Breast epithelium (tissue), 4 donors: ENCODE results near the gene ZNF366. TPM values are rescaled to one million over a fixed set of nuclear protein-coding genes. Genes with fewer than 3 reads are reported as not detected.

Experiments
- DNase-seq, 2 donors: peaks; one replicate each; pipeline ENCODE4 v3.0.0-alpha.2; 2019; ENCODE audit warnings: low spot score in 2 of 2
- H3K27ac ChIP-seq, 2 donors: fragments of 200-600 bp; sonication (generic) in 1 of 2; one replicate each; pipeline ENCODE4 v1.5.1; 2016 to 2019; ENCODE audit warnings: mild to moderate bottlenecking in 1 of 2
- H3K27me3 ChIP-seq, 2 donors: fragments of 200-600 bp; sonication (generic) in 1 of 2; one replicate each; pipeline versions ENCODE4 v1.5.1 to v1.6.0; 2017 to 2019; ENCODE audit warnings: control low read depth in 1 of 2, mild to moderate bottlenecking in 1 of 2
- H3K36me3 ChIP-seq: fragments of 200-600 bp; one replicate; pipeline ENCODE4 v1.5.1; 2019
- H3K4me1 ChIP-seq, 2 donors: fragments of 200-600 bp; sonication (generic); one replicate each; pipeline ENCODE4 v1.5.1; 2016 to 2019; ENCODE audit warnings: control low read depth in 1 of 2
- H3K4me3 ChIP-seq, 3 donors: fragments of 200-600 bp; sonication (generic); 1 replicate in 2 of 3; 2 replicates in 1 of 3; pipeline ENCODE4 v1.5.1; 2016 to 2019; ENCODE audit warnings: mild to moderate bottlenecking in 3 of 3, moderate library complexity in 2 of 3
- H3K9me3 ChIP-seq, 2 donors: fragments of 200-600 bp; sonication (generic) in 1 of 2; one replicate each; pipeline ENCODE4 v1.5.1; 2016 to 2019; ENCODE audit warnings: control low read depth in 1 of 2
- CTCF ChIP-seq, 3 donors: fragments of 450-650 bp; IDR thresholded peaks; one replicate each; pipeline ENCODE4 v1.5.1; 2016 to 2017; ENCODE audit warnings: antibody characterized with exemption in 3 of 3, mild to moderate bottlenecking in 3 of 3, moderate library complexity in 3 of 3
- POLR2A ChIP-seq: fragments of 450-650 bp; IDR thresholded peaks from one replicate; pipeline ENCODE4 v1.6.1; 2016; ENCODE audit warnings: antibody characterized with exemption, mild to moderate bottlenecking, moderate library complexity
- POLR2AphosphoS5 ChIP-seq, 3 donors: sonication (generic); formaldehyde crosslinking; IDR thresholded peaks; one replicate each; pipeline ENCODE4 v1.6.1; 2017; ENCODE audit warnings: antibody characterized with exemption in 3 of 3
- intact Hi-C: fragments of 100-400 bp; cut with DNase I; formaldehyde crosslinking; loops from one replicate; pipeline ENCODE4 v1.15.1; 2023; ENCODE audit warnings: low total_unique reads
- total RNA-seq, 3 donors: library from RNA; depleted of rRNA; stranded (reverse); fragments of >200 nt; gene quantifications; one replicate each; pipeline ENCODE4 v1.1.0, GENCODE V29; 2016

Gene ZNF366
- total RNA-seq, 3 donors from 2014 or later, result 1.9 to 5.2 (median 2.6) TPM

GRCh38 chr5:72552041-72552557 is 44.9 kb upstream of the ZNF366 start:
- TF ChIP-seq POLR2A (no peak), POLR2AphosphoS5 (IDR thresholded peaks at IDR 0.05) (no peak), CTCF (IDR thresholded peaks at IDR 0.05) (no peak)
- no peak for DNase-seq
- no peaks in the 10 kb centered on the region for H3K27me3 ChIP-seq
- intact Hi-C loops, result no loop called here
- no peaks in the 10 kb centered on the region for H3K4me1 ChIP-seq
- peak overlapping the region in 1 of 2 donors; percentile 6 for H3K27ac ChIP-seq
- peaks cover 0 to 11% of the 10 kb centered on the region in 2 donors for H3K9me3 ChIP-seq
- H3K4me3 ChIP-seq, result no peak overlapping the region
- no peaks in the 10 kb centered on the region for H3K36me3 ChIP-seq

- Histone ChIP-seq H3K4me1 (no peaks in the 10 kb centered on the region), H3K4me3 (no peak overlapping the region), H3K9me3 (peaks cover 0 to 11% of the 10 kb centered on the region in 2 donors), H3K27me3 (no peaks in the 10 kb centered on the region), H3K27ac (no peak overlapping the region), H3K36me3 (no peaks in the 10 kb centered on the region)
- no peak for DNase-seq
- intact Hi-C loops, result no loop called here
- TF ChIP-seq POLR2AphosphoS5 (IDR thresholded peaks at IDR 0.05) (no peak), CTCF (IDR thresholded peaks at IDR 0.05) (no peak), POLR2A (no peak)
Measured at GRCh38 chr5:72550595-72550994, 43.4 kb upstream of the ZNF366 start.

GRCh38 chr5:72543811-72544210 is 36.6 kb upstream of the ZNF366 start:
- Histone ChIP-seq H3K27me3 (no peaks in the 10 kb centered on the region), H3K4me3 (no peak overlapping the region), H3K9me3 (peaks cover 0 to 11% of the 10 kb centered on the region in 2 donors), H3K27ac (no peak overlapping the region), H3K36me3 (no peaks in the 10 kb centered on the region), H3K4me1 (no peaks in the 10 kb centered on the region)
- DNase-seq, result no peak
- TF ChIP-seq POLR2A (no peak), CTCF (IDR thresholded peaks at IDR 0.05) (no peak), POLR2AphosphoS5 (IDR thresholded peaks at IDR 0.05) (no peak)
- intact Hi-C loops, result no loop called here

- intact Hi-C loops, result no loop called here
- no peak for TF ChIP-seq CTCF (IDR thresholded peaks at IDR 0.05)
- TF ChIP-seq POLR2AphosphoS5 (IDR thresholded peaks at IDR 0.05), result no peak
- TF ChIP-seq POLR2A, result no peak
- Histone ChIP-seq H3K27me3 (no peaks in the 10 kb centered on the region), H3K4me3 (no peak overlapping the region), H3K36me3 (no peaks in the 10 kb centered on the region), H3K27ac (no peak overlapping the region), H3K4me1 (no peaks in the 10 kb centered on the region), H3K9me3 (peaks cover 0 to 7% of the 10 kb centered on the region in 2 donors)
- no peak for DNase-seq
Measured at GRCh38 chr5:72543365-72543764, 36.2 kb upstream of the ZNF366 start.

- H3K36me3 ChIP-seq, result no peaks in the 10 kb centered on the region
- no peak for TF ChIP-seq CTCF (IDR thresholded peaks at IDR 0.05)
- no peak for TF ChIP-seq POLR2AphosphoS5 (IDR thresholded peaks at IDR 0.05)
- no peak for TF ChIP-seq POLR2A
- H3K4me3 ChIP-seq, result no peak overlapping the region
- H3K9me3 ChIP-seq, result peaks cover 0 to under 1% of the 10 kb centered on the region in 2 donors
- H3K4me1 ChIP-seq, result no peaks in the 10 kb centered on the region
- intact Hi-C loops, result no loop called here
- DNase-seq, result no peak
- no peak overlapping the region for H3K27ac ChIP-seq
- H3K27me3 ChIP-seq, result no peaks in the 10 kb centered on the region
Measured at GRCh38 chr5:72542695-72543094, 35.5 kb upstream of the ZNF366 start.
